Measurements from ENCODE around the gene AP1S1.

DNA sequence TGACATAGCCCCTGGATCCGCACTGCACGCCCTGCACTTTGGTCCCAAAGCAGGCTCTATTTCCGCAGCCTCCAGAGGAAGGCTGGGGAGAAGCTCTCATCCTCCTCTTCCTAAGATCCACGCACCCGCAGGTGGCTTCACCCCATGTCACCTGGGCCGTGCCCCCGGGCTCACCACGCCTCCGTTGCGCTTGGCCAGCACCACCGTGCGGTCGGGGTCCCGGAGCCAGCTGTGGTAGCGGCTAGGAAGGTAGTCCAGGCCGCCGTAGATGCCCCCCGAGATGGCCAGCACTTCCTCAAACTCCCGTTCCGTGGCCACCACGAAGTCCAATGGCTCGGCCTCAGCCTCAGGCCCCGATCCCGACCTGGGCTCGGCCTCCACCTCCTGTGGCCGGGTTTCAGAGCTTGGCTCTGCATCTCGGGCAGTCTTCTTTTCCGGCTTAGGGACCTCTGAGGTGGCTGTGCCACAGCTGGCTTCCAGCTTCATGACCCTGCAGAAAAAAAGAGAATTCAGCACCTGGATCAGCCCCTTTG is 20.1 kb downstream of the AP1S1 start:
- TF ChIP-seq, protein P1, sequence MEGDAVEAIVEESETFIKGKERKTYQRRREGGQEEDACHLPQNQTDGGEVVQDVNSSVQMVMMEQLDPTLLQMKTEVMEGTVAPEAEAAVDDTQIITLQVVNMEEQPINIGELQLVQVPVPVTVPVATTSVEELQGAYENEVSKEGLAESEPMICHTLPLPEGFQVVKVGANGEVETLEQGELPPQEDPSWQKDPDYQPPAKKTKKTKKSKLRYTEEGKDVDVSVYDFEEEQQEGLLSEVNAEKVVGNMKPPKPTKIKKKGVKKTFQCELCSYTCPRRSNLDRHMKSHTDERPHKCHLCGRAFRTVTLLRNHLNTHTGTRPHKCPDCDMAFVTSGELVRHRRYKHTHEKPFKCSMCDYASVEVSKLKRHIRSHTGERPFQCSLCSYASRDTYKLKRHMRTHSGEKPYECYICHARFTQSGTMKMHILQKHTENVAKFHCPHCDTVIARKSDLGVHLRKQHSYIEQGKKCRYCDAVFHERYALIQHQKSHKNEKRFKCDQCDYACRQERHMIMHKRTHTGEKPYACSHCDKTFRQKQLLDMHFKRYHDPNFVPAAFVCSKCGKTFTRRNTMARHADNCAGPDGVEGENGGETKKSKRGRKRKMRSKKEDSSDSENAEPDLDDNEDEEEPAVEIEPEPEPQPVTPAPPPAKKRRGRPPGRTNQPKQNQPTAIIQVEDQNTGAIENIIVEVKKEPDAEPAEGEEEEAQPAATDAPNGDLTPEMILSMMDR (conservative IDR thresholded peaks at IDR 0.05; ENCODE audit: low read depth, low read length) = no peak
- TF ChIP-seq EZH2 (IDR thresholded peaks at IDR 0.05; ENCODE audit: borderline replicate concordance, low read depth, low read length, poor library complexity, severe bottlenecking) = no peak
